Effector CD8-positive, alpha-beta T cell (primary cell): ENCODE results near the gene TTK.

Source experiments
- DNase-seq: peaks from one replicate; lab custom pipeline; 2025; lab: John Stamatoyannopoulos, UW
- total RNA-seq, 4 experiments: gene quantifications; one replicate each; lab custom pipeline; 2026; lab: John Stamatoyannopoulos, UW

The TTK gene
- 0.37 to 2.0 (median 1.1) reads per million in 4 experiments for total RNA-seq

DNA sequence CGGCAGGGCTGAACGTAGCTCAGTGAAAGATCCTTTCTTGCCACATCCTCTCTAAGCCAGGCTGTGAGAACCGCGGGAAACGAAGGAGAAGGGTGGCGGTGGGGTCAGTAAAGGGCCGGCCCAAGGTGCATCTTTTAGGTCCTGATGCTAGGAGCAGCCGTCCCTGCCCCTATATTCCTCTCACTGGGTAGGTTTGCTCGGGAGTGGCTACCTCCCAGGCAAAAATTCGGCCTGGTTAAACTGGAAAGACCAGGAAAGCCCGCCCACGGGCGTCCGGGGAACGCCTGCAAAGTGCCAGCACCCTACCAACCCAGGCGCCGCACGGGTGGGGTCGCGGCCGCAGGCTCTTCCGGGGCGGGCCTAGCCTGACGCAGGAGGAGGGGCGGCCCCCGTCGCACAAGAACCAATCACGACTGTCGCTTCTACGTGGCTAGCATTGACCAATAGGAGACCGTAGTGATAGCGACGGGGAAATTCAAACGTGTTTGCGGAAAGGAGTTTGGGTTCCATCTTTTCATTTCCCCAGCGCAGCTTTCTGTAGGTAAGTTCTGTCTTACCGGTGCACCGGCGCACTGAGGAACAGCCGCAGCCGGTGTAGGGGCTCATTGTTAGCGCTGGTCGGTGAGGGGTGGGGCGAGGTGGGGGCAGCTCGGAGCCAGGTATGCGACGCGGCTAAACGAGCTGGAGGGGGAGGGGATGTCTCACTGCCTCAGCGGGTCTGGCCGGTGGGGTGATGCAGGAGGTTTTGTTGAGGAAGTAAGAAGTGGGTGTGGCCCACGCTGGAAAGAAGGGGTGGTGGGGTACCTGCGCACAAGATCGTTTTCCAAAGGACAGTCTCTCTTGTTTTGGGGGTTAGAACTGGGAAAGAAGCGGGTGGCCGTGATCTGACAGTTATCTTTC is at the start of gene TTK:
Gene TTK, plus strand, starts transcription at position 477 of the 900 bp plus-strand sequence. CDS start 1,195 bp downstream, outside the sequence.
- DNase-seq = peak; percentile 85

- DNase-seq = no peak
Measured at GRCh38 chr6:79954849-79955248, 49.6 kb upstream of the TTK start.

DNA sequence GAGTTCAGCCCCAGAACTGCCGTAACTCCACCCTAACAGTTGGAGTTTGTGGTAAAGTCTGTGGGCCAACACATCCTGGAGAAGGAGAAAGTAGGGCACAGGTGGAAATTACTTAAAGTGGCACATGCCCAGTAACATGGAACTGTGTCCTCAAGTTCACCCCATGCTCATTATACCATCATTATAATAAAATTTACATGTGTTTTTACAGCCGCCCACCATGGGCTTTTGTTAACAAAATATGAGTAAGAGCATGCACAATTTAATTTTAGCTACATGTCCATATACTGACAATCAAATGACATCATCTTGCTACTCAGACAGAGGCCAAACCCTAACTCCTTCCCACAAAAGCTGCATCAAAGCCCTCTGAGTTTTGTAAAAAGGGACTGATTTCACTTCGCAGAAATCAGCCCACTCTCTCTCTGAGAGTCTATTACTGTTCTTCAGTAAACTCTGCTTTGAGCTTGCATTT is 39.8 kb upstream of the TTK start:
- DNase-seq = no peak

GRCh38 chr6:79967178-79967577 is 37.3 kb upstream of the TTK start:
- DNase-seq = no peak

GRCh38 chr6:79969784-79970183 is 34.7 kb upstream of the TTK start:
- no peak for DNase-seq

DNA sequence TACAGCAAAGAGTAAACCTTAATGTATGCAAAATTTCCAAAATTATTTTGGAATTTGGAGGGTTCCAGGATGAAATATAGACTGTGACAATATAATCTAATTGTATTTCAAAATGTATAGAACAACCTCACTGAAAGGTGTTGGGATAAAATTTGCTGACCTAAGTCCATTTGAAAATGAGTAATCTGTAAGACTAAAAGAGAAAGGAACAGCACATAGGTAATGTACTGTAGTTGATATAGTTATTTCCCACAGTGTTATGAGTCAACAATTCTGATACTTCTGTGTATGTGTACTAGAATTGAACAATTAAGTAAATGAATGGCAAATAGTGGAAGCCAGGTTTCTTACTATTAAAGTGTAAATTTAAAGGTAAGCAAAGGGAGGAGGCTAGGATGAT is 33.3 kb upstream of the TTK start:
- DNase-seq = no peak

DNA sequence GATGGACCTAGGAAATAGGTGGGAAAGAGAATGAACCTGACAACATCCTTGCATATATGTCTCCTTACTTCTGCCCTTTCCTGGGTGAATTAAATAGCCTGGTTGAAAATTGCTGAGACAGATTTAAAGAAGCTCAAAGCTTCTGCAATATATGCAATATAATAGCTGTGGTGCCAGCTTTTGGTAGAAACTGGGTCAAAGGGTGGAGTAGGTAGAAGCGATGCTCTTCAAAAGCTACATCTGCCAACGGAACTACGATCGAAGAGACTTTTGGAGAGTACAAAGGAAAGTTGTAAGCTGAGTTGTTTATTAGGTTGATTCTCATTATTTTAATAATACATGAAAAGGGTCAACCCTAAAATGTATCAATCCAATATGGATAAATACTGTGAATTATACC is 22.8 kb upstream of the TTK start:
- DNase-seq = no peak

- DNase-seq = no peak
Measured at GRCh38 chr6:79984261-79984660, 20.2 kb upstream of the TTK start.

GRCh38 chr6:79985128-79985527 is 19.3 kb upstream of the TTK start:
- DNase-seq = no peak

DNA sequence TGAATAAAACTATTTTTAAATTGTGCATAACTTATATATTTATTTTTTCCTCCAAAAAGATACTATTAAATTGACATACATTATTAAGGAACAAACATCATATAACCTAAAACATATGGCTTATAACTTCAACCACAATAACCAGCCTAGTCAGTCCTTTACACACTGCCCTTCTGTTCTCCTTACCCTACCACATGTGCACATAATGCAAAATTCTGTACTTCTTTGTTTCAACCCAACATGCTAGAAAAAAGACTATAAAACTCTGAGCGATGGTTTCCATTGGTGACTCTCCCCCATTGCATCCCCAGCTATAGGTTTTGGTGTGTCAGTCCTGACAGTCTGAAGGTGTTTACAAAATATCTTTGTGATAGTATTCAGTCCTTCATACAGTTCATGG is 14.8 kb upstream of the TTK start:
- no peak for DNase-seq

DNA sequence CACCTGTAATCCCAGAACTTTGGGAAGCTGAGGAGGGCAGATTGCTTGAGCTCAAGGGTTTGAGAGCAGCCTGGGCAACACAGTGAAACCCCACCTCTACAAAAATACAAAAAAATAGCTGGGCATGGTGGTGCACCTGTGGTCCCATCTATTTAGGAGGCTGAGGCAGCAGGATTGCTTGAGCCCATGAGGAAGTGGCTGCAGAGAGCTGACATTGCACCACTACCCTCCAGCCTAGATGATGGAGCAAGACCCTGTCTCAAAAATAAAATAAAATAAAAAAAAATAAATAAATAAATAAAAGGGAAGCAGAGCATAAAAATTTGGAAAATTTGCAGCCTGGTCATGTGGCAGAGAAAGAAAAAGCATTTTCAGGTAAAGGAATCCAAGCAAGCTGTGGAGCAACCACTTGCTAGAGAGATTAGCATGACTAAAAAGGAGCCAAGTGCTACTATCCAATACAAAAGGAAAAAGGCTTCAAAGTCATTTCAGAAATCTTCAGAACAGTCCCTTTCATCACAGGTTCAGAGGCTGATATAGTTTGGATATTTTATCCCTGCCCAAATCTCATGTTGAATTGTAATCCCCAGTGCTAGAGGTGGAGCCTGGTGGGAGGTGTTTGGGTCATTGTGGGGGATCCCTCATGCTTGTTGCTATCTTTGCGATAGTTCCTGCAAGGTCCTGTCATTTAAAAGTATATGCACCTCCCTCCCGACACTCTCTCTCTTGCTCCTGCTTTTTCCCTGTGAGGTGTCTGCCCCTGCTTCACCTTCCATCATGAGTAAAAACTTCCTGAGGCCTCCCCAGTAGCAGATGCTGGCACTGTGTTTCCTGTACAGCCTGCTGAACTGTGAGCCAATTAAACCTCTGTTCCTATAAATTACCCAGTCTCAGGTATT is 11.2 kb upstream of the TTK start:
- no peak for DNase-seq

GRCh38 chr6:79993911-79994309 is 10.5 kb upstream of the TTK start:
- DNase-seq = no peak

GRCh38 chr6:79997728-79998127 is 6.7 kb upstream of the TTK start:
- no peak for DNase-seq

GRCh38 chr6:80001337-80001736 is 3.1 kb upstream of the TTK start:
- no peak for DNase-seq

DNA sequence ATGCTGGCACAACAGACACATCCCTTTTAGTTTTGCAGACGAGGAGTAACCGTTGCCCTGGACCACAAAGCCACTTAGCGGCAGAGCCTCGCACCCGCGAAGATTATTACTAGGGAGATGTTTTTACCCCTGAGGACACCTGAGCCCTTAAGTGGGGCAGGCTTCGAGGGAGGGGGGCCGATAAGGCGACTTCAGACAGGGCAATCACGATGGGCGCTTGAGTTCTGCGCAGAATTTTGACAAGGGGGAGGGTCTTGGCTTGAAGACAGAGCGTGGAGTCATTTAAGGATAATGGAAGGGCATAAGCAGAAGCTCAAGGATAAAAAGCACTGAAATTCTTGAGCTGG is 650 bp upstream of the TTK start:
- DNase-seq = peak; percentile 27

DNA sequence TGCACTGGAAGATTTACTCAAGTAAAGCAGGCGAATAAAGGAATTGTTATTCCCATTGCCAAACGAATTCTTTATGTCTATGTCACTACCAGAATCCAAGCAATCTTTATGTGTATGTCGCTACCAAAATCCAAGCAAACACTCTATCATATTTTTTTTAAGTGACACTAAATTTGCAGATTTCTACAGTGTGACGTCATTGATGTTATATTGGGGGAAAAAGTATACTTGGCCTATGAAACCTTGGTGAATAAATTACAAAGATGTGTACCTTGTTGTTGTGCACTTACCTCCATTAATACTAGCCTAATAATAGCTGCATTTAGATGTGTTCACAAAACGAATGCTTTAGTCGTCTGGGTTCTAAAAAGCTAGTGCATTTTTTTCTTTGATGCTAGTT is 957 bp downstream of the TTK start:
- no peak for DNase-seq

- no peak for DNase-seq
Measured at GRCh38 chr6:80006541-80006940, 2.1 kb downstream of the TTK start.

GRCh38 chr6:80009531-80009930 is 5.1 kb downstream of the TTK start:
- no peak for DNase-seq

- DNase-seq = no peak
Measured at GRCh38 chr6:80010288-80010687, 5.8 kb downstream of the TTK start.

DNA sequence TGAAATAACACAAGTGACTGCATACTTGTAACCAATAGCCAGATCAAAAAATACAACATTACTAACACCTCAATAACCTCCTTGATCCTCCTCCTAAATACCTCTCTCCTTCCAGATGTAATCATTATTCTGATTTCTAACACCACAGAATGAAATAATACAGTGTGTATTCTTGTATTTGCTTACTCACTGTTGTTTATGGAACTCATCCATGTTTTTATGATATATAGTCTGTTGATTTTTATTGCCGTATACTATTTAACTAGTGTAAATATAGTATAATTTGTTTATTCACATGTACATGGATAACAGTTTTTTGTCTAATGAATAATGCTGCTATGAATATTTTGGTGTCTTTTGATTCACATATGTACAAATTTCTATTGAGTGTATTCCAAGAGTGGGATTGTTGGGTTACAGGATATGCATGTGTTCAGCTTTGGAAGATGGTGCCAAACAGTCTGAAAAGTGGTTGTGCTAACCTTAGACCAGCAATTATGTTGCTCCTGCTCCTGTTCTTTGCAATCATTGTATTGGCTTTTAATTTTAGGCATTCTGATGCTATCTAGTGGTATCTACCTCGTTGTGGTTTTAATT is 11.5 kb downstream of the TTK start:
- no peak for DNase-seq

DNA sequence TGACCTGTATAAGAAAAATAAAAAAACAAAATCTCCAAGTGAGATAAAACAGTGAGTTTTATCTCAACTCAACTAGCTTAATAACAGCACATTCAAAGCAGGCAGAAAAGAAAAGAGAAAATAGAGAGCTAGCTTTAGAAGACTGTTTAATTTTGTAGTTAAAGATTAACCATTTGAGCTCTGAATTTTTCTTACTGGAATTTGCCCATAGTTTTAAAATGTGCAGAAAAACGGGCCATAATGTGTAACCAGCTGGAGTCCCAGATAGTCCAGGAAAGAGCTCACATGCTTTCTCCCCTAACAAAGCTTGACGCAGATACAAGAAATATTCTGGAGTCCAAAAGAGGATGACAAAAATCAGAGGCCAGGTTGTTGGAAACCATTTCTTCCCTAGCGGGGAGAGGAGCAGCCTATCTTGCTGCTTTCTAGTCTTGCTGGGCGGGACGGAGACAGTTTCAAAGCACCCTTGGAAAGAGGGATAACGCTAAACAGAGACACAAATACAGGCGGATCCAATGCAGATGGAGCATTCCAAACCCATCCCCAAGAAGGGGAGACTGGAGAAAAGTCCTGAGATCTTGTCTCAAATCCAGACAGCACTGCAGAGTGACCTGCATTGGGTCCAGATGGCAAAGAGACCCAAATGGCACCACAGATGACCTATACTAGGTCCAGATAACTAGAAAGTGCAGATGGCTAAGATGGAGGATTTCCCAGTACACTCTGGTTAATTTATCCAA is 16.1 kb downstream of the TTK start:
- DNase-seq = no peak

- DNase-seq = no peak
Measured at GRCh38 chr6:80021131-80021530, 16.7 kb downstream of the TTK start.
